C1 segment of cervical spinal cord (tissue), 14 donors: ENCODE results near the gene SNX33.
"Not testable (repeated sequence)": the region's sequence is repeated elsewhere in the genome, so short reads cannot be mapped to it uniquely, and the experiment has no call there.

Source experiments
- DNase-seq, 14 donors: peaks; one replicate each; lab custom pipeline; 2025; lab: John Stamatoyannopoulos, UW

Gene SNX33

DNA sequence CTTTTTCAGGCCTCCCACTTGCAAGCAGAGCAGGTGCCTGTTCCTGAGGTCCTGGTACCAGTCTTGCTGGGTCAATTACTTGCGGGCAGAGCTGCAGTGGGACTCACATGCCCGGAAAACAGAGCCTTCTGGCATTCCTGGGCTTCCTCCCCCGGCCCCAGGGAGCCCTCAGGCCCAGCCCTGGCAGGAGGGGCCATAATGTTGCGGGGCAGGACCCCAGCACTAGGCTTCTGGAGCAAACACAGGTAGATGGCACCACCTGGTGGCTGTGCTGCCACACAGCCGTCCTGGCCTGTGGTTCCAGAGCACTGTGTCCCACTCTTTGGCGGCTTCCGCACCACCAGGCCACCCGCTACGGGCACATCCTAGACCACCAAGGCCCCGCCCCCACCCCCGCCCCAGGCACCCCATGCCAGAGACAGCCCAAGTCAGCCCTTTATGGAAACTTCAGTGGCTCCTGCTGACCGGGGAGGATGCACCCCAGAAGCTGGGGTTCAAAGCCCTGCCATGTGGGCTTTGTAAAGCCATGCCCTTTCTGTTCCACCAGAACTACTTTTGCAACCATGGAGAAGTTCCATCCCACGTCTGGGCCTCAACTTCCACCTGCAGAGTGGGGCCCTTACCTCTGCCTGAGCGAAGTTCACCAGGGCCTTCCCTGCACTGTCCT, 36.1 kb downstream of the SNX33 start:
- peak in 11 of 14 donors; percentile 8 to 68 (median 29) for DNase-seq

DNA sequence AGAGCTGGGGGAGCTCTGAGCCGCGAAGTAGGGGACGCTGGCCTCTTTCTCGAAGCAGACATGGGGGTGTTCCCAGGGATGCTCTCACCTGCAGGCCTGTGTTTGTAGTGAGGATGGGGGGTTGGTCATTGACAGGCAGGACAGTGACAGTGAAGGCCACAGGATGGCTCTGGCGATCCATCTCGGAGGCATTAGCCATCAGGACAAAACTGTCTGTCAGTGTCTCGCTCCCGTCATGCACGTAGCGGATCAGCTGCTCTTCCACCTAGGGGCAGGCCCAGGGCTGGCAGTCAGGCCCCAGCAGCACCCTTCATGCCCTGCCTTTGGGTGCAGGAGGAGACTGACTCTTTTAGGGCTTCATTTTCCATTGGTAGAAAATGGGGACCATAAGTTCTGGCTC, 36.9 kb downstream of the SNX33 start:
- DNase-seq = no peak

DNA sequence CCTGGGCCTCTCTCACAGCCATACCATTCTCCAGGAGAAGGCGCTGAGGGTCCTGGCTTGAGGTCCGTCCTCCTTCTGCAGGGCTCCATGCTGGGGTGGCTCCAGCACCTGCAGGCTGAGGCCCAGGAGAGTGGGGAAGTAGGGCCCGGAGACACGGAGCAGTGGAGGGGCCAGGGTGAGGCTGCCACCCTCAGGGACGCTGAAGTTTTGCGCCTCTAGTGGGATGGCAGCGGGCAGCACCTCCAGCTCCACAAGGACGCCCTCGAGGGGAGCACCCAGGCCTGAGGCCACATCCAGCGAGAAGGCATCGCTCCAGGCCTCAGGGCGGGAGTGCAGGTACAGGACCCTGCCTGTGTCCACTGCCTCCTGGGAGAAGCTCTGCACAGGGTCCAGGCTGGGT, 37.5 kb downstream of the SNX33 start:
- no peak for DNase-seq

DNA sequence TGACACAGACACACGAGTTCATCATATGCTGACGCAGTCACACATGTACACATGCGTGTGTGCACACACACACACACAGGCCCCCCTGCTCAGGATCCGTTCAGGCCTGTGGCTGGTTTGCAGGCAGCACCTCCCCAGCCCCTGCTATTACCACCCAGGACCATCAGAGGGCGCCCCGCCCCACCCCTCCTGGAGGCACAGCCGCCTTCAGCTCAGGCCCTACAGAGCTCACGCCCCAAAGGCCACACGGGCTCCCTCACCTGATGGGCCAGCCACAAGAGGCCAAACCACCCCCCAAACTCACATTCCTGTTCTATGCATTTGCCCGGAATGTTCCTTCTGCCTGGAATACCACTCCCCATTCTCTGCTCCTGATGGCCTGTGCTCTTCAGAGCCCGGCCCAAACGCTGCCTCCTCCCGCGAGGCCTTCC, 38.5 kb downstream of the SNX33 start:
- DNase-seq = peak in 9 of 14 donors; percentile 9 to 75 (median 37)

DNA sequence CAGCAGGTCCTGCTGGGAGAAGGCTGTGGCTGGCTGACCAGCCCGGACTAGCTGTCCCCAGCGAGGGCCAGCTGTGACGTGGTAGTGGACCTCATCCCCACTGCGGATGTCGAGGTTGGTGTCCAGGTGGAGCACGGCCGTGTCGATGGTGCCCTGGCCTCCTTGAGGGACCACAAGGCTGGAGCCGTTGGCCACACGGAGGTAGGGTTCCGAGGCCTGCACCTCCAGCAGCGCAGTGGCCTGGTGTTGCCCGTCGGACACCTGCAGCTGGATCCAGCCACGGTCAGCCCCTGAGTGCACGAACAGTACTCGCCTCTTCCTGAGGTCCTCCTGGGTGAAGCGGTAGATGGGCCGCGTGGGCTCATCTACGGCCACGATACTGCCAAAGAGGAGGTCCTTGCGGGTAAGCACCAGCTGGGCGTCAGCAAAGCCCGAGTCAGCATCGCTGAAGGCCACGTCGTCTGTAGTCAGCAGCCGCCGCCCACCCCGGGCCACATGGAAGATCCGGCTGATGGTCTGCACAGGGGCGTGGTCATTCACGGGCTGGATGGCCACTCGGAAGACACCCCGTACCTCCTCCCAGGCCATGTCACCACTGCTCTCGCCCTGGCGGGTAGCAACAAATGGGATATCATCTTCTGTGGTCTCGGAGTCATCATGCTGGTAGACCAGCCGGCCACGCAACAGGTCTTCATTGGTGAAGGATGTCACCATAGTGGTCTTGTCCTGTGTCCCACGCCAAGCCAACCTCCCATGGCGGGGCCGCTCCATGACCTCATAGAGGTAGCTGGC, 40.0 kb downstream of the SNX33 start:
- no peak for DNase-seq

DNA sequence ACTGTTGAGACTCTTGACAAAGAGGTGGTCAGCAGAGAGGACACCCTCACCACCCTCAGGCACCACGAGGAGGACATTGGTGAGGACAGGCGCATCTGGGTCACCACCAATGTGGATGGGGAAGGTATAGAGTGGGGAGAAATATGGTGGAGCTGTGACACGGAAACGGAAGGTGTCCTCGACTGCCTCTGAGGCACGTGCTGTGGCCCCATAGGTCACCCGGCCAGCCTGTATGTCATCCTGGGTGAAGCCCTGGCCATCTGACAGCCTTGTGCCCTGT, 40.5 kb downstream of the SNX33 start:
- DNase-seq = no peak

DNA sequence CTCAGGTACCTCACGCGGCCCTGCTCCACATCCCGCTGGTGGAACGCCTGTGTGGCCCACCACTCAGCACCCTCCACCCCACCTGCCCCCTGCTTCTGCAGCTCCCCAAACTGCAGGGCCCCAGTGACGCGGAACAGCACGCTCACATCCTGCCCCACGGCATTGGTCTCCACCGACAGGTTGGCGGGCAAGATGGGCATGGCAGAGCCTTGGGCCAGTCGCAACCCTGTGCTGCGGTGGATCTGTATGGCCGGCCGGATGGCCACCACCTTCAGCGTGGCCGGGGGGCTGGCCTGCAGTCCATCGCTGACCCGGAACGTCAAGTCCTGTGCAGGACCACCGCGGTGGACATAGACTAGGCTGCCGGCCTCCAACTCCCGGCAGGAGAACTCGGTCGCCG, 41.1 kb downstream of the SNX33 start:
- DNase-seq = no peak

DNA sequence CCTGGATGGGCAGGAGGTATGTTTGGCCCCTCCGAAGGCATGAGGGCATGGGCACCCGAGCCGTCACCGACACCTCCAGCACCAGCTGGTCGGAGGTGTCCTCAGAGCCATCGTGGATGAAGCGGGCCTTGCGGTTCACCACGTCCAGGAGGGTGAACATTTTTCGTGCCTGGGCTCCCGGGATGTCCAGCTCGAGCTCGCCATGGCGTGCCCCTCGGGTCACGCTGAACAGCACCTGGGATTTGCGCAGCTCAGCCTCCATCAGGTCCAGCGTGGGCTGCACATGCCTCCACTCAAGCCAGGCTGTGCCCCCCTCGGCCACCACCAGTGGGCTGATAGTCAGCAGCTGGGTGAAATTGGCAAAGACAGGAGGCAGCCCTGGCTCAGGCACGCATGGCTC, 41.7 kb downstream of the SNX33 start:
- DNase-seq = not testable (repeated sequence)

DNA sequence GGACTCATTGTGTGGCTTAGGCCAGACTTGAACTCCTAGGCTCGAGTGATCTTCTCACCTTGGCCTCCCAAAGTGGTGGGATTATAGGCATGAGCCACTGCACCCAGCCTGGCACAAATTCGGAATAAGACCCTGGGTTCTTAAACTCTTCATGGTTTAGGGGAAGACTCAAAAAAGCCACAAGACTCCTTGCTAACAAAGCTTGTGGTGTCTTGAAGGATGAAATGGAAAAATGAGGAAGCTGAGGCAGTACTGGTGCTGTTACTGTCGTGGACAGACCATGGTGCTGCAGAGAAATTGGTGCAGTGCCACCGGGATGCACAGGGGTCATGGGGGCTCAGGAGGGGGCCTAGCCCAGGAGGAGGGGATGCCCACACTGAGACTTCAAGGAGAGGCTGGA, 44.6 kb downstream of the SNX33 start:
- not testable (repeated sequence) for DNase-seq

DNA sequence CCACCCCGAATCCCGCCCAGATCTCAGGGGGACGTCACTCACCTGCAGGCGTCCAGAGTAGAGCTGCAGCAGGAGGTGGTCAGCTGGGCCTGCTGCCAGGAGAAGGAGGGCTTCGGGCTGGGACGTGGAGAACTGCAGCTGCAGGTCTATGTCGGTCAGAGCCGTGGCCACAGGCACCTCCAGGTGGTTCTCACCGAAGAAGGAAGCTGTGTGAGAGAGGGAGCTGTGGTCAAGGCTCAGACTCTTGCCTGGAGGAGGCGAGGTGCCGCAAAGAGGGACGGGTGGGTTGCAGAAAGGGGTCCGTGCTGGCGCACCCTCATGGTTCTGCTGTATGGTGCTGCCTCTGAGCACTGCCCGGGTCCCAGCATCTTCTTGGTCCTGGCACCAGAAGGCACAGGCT, 45.3 kb downstream of the SNX33 start:
- not testable (repeated sequence) for DNase-seq

DNA sequence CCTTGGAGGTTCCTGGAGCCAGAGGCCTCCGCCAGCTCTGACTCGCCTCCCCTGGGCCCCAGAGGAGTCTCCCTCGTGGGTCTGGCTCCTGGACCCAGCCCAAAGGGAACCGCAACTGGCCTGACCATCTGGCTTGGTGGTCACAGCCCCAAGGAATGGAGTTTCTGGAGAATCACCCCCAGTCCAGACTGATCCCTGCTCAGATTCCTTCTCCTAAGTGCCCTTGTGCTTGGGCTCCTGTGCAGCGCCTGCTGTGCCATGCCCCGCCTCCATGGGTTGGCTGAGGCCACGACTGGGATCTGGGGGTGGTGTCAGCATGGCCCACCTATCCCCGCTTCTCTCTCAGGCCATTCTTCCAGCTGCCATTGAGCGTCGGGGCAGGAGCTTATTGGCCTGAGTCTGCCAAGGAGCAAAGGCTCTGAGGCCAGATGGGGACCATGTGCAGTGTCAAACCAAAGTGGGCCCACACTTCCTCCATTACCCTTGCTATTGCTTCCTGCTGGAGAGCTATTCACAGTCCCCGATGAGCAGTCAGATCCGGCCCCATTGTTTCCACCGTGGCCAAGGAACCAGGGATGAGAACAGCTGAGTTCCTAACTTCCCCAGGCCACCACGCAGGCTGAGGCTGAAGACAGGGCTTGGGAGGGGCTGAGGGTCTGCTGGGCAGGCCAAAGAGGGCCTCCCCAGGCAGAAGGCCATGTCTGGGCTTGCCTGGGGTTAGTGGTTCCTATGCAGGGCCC, 46.0 kb downstream of the SNX33 start:
- no peak for DNase-seq

DNA sequence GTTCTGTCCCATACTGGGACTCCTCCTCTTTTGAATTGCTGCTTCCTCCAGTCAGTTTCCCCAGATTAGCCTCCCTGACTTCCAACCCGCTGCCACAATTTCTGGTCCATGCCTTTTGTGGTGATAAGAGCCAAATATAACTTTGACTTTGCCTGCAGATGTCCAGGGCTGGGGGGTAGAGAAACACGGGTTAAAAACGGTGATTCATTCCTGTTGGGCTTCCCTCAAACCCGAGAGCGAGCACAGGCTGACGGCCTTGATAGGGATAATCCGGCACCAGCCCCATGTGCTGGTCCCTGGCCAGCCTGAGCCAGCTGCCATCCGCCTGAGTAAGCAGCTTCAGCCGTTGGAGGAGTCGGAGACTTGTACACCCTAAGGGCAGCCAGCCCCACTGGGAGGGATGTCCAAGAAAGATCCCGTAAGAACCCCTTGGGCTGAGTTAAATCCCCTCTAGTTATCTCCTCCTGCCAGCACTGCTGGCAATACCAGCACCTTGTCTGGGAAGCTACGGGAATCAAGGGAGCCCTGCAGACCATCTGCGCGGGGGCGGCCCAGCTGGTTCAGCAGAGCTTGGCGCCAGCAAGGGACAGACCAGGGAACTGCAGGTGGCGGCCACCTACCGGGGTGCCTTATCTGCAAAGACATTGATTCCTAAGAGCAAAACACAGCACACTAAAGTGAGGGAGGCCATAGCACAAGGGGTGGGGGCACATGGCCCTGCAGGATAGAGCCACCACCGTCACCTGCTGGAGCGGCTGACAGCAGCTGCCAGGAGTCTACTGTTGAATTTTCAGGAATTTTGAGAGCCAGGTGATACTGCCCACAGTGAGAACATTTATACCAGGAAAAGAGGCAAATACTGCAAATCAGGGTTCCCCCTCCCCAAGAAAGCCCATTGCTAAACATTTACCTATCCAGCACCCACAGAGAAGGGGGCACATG, 46.8 kb downstream of the SNX33 start:
- peak in 13 of 14 donors; percentile 7 to 95 (median 37) for DNase-seq

DNA sequence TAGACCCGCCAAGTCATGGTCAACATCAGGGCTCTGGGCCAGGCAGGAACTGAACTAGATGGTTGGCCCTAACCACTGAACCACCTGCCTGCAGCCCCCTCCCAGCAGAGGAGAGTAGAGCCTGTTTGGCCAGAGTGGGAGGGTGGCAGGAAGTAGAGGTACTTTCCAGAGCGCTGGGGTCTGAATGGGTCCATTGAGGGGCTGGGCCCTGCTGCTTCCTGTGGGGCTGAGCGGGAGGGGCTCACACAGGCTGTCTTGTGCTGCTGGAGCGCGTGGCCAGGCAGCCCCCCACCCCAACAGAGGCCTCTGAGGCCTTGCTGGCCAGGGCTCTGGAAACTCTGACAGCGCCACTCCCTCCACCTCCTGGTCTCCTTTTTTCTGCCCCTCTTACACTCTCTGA, 47.5 kb downstream of the SNX33 start:
- DNase-seq = no peak

DNA sequence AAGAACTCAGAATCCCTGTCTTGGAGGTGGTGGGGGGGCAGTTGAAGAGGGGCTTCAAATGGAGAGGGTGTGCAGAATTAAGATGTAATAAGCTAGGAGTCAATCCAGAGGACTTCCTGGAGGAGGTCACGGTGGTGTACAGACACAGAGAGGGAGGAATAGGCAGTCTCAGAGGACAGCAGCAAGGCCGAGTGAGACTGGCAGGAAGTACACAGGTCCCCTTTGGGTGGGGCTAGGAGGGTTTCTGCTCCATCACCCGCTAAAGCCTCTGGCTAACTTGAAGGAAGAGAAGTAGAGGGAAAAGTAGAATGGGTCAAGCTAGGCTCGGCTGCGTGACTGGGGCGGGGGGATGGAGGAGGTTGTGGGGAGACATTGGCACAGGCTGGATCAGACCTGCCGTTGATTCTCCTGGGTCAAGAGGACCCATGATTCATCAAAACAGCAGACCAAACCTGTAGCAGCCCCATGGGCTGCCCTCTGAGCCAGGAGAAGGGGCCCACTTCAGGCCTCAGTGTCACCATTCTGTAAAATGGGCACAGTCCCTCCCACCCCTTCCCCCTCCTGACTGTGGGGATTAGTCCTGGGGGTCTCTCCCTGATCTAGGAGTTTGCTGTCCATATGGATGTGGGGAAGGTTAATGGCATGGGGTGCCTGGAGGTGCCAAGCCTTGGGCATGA, 48.1 kb downstream of the SNX33 start:
- no peak for DNase-seq

DNA sequence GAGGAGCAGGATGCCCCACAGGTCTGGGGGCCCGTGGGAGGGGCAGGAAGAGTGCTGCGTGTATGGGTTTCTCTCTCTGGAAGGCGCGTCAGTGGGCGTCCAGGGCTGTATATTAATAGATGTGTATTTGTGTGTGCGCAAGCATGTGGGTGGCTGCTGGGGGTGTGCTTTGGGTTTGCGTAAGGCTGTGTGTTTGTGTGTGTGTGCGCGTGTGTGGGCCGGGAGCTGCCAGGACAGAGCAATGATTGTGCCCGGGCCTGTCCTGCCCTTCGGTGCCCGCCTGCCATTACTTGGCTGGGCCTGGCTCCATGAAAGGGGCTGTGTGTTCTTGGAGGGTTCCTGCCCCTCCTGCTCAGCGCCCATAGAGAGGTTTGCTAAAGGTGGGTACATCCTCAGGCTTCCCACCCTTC, 48.6 kb downstream of the SNX33 start:
- peak in 2 of 14 donors; percentile 14 to 47 for DNase-seq

DNA sequence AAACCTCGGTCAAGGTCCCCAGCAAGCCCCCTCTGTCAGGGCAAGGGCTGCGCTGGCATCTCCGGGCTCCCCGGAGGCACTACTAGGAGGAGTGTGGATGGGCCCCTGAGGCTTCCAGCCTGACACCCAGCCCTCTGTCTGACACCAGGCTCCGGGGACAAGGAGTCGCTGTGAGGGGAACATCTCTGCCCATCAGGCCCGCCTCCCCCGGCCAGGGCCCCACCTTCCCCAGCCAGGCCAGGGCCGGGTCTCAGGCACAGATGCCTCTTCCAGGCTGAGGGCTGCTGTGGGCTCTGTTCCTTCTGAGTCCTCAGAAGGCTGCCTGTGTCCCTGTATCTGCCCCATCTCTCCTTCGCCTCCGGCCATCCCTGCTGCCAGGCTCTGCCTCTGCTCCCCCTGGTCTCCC, 49.1 kb downstream of the SNX33 start:
- DNase-seq = no peak

DNA sequence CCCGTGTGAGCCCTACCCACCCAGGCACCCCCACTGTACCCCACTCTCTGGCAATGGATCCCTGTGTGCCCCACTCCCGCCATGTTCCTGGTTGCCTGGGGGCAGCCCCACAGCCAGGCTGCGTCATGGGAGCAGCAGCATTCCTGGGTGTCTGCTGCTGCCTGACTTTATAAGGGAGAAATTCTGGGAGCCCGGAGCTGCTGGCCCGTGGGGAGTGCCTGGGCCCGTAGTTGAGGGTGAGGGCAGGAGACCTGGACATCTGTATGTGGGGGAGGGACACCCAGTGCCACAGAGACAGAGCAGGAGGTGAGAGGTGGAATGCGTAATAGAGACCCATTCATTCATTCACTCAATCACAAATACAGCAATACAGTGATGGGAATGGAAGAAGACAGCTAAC, 49.8 kb downstream of the SNX33 start:
- no peak for DNase-seq

DNA sequence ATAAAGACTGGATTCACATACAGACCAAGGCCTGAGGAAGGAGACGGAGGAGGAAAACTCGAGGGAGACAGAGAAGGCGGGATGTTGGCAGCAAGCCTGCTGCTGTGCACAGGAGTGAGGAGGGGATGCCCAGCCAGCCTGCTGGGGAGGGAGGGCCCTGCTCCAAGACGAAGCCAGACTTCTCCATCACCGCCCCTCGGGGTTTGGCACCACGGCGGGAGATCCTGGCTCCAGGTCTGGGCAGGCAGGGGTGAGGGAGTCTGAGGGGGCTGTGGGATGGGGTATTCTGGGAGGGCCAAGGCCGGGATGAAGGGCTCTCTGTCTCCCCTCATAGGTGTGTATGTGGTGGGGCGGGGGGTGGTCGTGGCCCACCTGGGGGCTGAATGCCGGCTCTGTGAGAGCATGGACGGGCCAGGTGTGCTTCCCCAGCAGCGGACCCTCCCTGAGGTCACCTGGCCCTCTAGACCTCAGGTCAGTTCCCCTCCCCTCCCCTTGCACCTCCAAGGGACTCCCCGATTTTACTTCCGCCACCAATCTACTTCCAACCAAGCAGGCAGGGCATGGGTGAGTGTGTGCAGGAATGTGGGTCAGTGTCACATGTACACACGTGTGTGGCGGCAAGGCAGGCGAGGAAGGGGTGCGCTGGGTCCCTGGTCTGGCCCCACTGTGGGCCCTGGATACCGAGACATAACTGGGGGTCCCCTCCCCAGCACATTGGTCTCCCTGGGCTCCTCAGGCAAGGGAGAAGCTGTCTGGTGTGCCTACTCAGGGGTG, 50.4 kb downstream of the SNX33 start:
- DNase-seq = not testable (repeated sequence)

DNA sequence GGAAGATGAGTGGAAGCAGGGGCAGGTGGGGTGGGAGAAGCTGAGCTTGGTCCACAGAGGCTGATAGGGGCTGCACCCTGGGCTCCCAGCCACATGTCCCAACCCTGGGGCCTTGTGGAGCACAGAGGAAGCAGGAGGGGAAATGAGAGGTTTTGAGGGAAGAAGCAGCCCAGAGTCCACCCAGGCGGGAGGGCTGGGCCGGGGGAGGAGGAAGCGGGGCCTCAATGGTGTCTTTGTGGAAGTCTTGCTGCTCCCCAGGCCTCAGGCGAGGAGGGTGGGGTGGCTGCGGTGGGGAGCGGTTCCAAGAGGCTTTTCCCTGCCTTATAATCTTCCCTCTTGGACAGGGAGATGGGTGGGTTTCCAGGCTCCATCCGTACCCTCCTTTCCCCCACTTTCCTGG, 51.8 kb downstream of the SNX33 start:
- DNase-seq = peak in 1 of 14 donors; percentile 17
